Upper lobe of left lung (tissue), 6 donors: Measurements from ENCODE around the gene TMEM242. TPM values are rescaled to one million over a fixed set of nuclear protein-coding genes. Genes with fewer than 3 reads are reported as not detected.

Source experiments
- ATAC-seq, 2 donors: fragments of 200-7000 bp; cut with Tn5 transposase; one replicate each; pipeline ENCODE4 v1.9.1; 2022; ENCODE audit warnings: mild to moderate bottlenecking in 2 of 2, moderate library complexity in 2 of 2; ENCODE audit not compliant: low FRiP score in 2 of 2
- DNase-seq, 2 donors: peaks; one replicate each; pipeline ENCODE4 v3.0.0-alpha.2; 2019 to 2020
- H3K27ac ChIP-seq, 4 donors: fragments of 200-600 bp; sonication (generic); one replicate each; pipeline ENCODE4 v1.5.1; 2016 to 2019
- H3K27me3 ChIP-seq, 4 donors: fragments of 200-600 bp; sonication (generic); one replicate each; pipeline ENCODE4 v1.5.1; 2017 to 2019
- H3K36me3 ChIP-seq, 4 donors: fragments of 200-600 bp; sonication (generic); one replicate each; pipeline ENCODE4 v1.5.1; 2016 to 2019
- H3K4me1 ChIP-seq, 4 donors: fragments of 200-600 bp; sonication (generic); one replicate each; pipeline ENCODE4 v1.5.1; 2018 to 2019
- H3K4me3 ChIP-seq, 4 donors: fragments of 200-600 bp; sonication (generic); one replicate each; pipeline ENCODE4 v1.5.1; 2017 to 2019; ENCODE audit warnings: mild to moderate bottlenecking in 2 of 4, moderate library complexity in 1 of 4
- H3K9me3 ChIP-seq, 4 donors: fragments of 200-600 bp; sonication (generic); one replicate each; pipeline ENCODE4 v1.5.1; 2018 to 2019
- CTCF ChIP-seq, 6 experiments: fragments of 450-650 bp in 4 of 6; fragments of 200-600 bp in 2 of 6; sonication (generic) in 2 of 6; IDR thresholded peaks; one replicate each; pipeline ENCODE4 v1.5.1; 2016 to 2019; ENCODE audit warnings: antibody characterized with exemption in 6 of 6
- EP300 ChIP-seq, 4 donors: sonication (generic); formaldehyde crosslinking; IDR thresholded peaks; one replicate each; pipeline ENCODE4 v1.5.1; 2017; ENCODE audit warnings: antibody characterized with exemption in 4 of 4, control low read depth in 2 of 4
- POLR2A ChIP-seq, 4 donors: fragments of 450-650 bp; IDR thresholded peaks; one replicate each; pipeline ENCODE4 v1.5.1; 2016 to 2017; ENCODE audit warnings: antibody characterized with exemption in 4 of 4, mild to moderate bottlenecking in 2 of 4
- POLR2AphosphoS5 ChIP-seq, 2 donors: sonication (generic); formaldehyde crosslinking; IDR thresholded peaks; one replicate each; pipeline ENCODE4 v1.5.1; 2017; ENCODE audit warnings: antibody characterized with exemption in 2 of 2
- WGBS, 2 donors: methylation state at CpG; one replicate each; pipeline ENCODE4 v1.1.5; 2017 to 2018; 5-methylcytosine and 5-hydroxymethylcytosine counted together
- total RNA-seq, 6 donors: library from RNA; depleted of rRNA in 4 of 6; stranded (reverse); fragments of >200 nt in 4 of 6; gene quantifications; one replicate each; pipeline versions ENCODE4 v1.1.0 to v1.2.1, GENCODE V29; 2016 to 2021
- donor health status: DM: no; HTN: no; CAD: no; lungs with moderate emphysema.
- donor health status: DM: no; HTN: yes; CAD: no; lungs with severe emphysema.

TMEM242 gene
- total RNA-seq, 6 donors from 2014 or later, result 2.1 to 10.8 (median 6.5) TPM

DNA sequence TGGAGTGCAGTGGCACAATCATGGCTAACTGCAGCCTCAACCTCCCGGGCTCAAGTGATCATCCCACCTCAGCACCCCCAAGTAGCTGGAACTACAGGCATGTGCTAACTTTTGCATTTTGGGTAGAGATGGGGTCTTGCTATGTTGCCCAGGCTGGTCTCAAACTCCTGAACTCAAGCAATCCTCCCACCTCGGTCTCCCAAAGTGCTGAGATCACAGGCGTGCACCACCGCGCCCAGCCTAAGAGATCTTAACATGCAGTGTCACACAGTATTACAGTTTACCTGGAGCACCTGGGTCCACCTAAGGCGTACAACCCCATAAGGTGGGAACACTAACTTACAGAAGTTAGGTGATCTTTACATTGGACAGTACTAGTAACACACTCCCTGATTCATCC, 29.5 kb downstream of the TMEM242 start:
- Histone ChIP-seq H3K4me1 (no peaks in the 10 kb centered on the region), H3K4me3 (no peak overlapping the region), H3K27ac (no peak overlapping the region), H3K36me3 (peaks cover 0 to 29% (median 8%) of the 10 kb centered on the region in 4 donors), H3K27me3 (no peaks in the 10 kb centered on the region), H3K9me3 (no peaks in the 10 kb centered on the region)
- TF ChIP-seq POLR2A (IDR thresholded peaks at IDR 0.05) (no peak), EP300 (IDR thresholded peaks at IDR 0.05) (no peak), CTCF (IDR thresholded peaks at IDR 0.05) (no peak), POLR2AphosphoS5 (IDR thresholded peaks at IDR 0.05) (no peak)
- ATAC-seq (no peak), DNase-seq (no peak)
- 94 to 99% methylated on average over 3 to 6 of the region's 6 CpGs for WGBS, 2 donors

DNA sequence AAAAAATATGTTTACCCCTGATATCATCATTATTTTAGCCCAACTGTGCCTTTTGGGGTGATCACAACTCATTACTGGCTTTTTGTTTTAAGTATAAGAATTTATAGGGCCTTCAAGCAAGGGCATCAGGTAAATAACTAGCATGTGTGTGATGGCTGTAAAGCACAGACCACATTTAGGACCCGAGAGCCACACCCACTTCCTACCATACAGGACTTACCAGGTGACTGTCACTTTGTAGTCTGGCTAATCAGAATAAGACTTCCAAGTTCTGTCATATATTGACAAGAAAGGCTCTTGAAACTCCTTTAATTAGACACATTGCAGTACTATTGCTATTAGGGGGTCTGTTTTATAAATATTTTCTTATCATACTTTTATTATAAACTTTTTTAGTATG, 31.1 kb downstream of the TMEM242 start:
- no peak overlapping the region for H3K27ac ChIP-seq
- 93 to 94% methylated on average over 1 of the region's 1 CpG for WGBS, 2 donors
- peaks cover 0 to 34% (median 8%) of the 10 kb centered on the region in 4 donors for H3K36me3 ChIP-seq
- H3K4me1 ChIP-seq, result no peaks in the 10 kb centered on the region
- no peak overlapping the region for H3K4me3 ChIP-seq
- DNase-seq, result no peak
- TF ChIP-seq CTCF (IDR thresholded peaks at IDR 0.05), result no peak
- no peak for TF ChIP-seq POLR2A (IDR thresholded peaks at IDR 0.05)
- TF ChIP-seq EP300 (IDR thresholded peaks at IDR 0.05), result no peak
- TF ChIP-seq POLR2AphosphoS5 (IDR thresholded peaks at IDR 0.05), result no peak
- H3K9me3 ChIP-seq, result no peaks in the 10 kb centered on the region
- no peak for ATAC-seq
- H3K27me3 ChIP-seq, result no peaks in the 10 kb centered on the region

DNA sequence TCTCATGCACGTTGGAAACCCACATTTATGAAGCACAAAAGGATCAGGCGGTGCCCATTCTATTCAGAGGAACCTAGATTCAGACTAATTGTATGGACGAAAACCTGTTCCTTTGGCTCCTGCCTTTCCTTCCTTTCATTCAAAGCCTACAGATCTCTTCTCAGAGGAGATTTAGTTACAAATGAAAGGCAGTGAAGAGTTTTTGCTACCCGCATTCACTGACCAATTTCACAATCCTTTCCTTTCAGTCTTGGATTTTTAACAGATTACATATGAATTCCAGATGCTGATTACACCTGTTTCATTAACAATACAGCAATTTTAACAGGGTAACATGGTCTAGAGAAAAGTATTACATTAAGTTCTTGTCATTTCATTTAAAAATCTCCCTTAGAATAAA, 32.0 kb downstream of the TMEM242 start:
- Histone ChIP-seq H3K27me3 (no peaks in the 10 kb centered on the region), H3K4me3 (no peak overlapping the region), H3K27ac (no peak overlapping the region), H3K9me3 (no peaks in the 10 kb centered on the region), H3K36me3 (peaks cover 0 to 34% (median 8%) of the 10 kb centered on the region in 4 donors), H3K4me1 (no peaks in the 10 kb centered on the region)
- no peak for ATAC-seq
- no peak for DNase-seq
- 92 to 96% methylated on average over 4 of the region's 4 CpGs for WGBS, 2 donors
- TF ChIP-seq CTCF (IDR thresholded peaks at IDR 0.05), result no peak
- no peak for TF ChIP-seq POLR2A (IDR thresholded peaks at IDR 0.05)
- no peak for TF ChIP-seq POLR2AphosphoS5 (IDR thresholded peaks at IDR 0.05)
- TF ChIP-seq EP300 (IDR thresholded peaks at IDR 0.05), result no peak

DNA sequence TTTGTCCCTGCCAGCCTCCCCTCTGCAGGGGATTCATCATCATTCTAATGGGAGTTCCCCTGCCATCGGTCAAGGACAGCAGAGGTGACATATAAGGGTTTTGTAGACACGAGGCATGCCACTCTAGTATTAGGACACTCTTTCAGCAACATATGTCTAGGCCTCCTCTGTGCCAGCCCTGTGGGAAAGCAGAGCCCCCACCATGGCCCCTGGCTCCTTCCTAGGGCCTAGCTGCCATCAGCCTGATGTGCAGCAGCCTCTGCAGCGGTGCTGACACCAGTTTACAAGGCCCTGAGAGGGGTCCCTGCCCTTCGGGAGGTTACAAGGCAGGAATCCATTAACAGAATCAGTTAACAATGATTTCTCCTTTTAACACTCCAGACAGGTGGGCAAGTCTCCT, 32.5 kb downstream of the TMEM242 start:
- no peak overlapping the region for H3K27ac ChIP-seq
- 91 to 94% methylated on average over 4 of the region's 4 CpGs for WGBS, 2 donors
- TF ChIP-seq EP300 (IDR thresholded peaks at IDR 0.05), result no peak
- H3K36me3 ChIP-seq, result peaks cover 0 to 34% (median 8%) of the 10 kb centered on the region in 4 donors
- DNase-seq (no peak), ATAC-seq (no peak)
- no peaks in the 10 kb centered on the region for H3K9me3 ChIP-seq
- no peaks in the 10 kb centered on the region for H3K27me3 ChIP-seq
- H3K4me3 ChIP-seq, result no peak overlapping the region
- H3K4me1 ChIP-seq, result no peaks in the 10 kb centered on the region

DNA sequence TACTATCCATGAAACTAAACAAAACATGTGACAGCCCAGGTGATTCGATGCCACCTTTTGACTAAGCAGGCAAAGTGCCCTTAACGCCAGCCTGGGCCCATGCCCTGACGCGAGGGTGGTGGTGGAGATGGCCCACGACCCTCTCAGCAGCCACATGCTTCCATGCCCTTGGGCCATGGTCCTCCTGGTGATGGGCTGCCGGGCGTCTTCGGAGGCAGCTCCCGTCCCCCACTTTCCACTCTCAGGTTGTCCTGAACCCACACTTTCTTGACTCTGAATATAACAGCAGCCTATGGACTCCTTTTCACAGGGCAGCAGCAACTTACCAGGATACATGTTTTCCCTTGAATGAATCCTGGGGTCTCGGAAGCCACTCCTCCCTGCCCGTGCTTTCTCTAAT, 33.6 kb downstream of the TMEM242 start:
- no peak overlapping the region for H3K27ac ChIP-seq
- H3K4me1 ChIP-seq, result no peaks in the 10 kb centered on the region
- WGBS, 2 donors, result 96 to 98% methylated on average over 11 of the region's 11 CpGs
- no peaks in the 10 kb centered on the region for H3K27me3 ChIP-seq
- peaks cover 0 to 34% (median 8%) of the 10 kb centered on the region in 4 donors for H3K36me3 ChIP-seq
- no peak for ATAC-seq
- no peak overlapping the region for H3K4me3 ChIP-seq
- peak in 1 of 2 donors; percentile 58 for DNase-seq
- TF ChIP-seq EP300 (IDR thresholded peaks at IDR 0.05) (no peak), POLR2A (IDR thresholded peaks at IDR 0.05) (no peak), POLR2AphosphoS5 (IDR thresholded peaks at IDR 0.05) (no peak), CTCF (IDR thresholded peaks at IDR 0.05) (no peak)
- no peaks in the 10 kb centered on the region for H3K9me3 ChIP-seq
